ENCODE measurements around the gene RIMKLB. TPM values are rescaled to one million over a fixed set of nuclear protein-coding genes. Genes with fewer than 3 reads are reported as not detected.
"Not testable (repeated sequence)": the region's sequence is repeated elsewhere in the genome, so short reads cannot be mapped to it uniquely, and the experiment has no call there.

RIMKLB gene
- total RNA-seq, 1 donor = 15.1 TPM

DNA sequence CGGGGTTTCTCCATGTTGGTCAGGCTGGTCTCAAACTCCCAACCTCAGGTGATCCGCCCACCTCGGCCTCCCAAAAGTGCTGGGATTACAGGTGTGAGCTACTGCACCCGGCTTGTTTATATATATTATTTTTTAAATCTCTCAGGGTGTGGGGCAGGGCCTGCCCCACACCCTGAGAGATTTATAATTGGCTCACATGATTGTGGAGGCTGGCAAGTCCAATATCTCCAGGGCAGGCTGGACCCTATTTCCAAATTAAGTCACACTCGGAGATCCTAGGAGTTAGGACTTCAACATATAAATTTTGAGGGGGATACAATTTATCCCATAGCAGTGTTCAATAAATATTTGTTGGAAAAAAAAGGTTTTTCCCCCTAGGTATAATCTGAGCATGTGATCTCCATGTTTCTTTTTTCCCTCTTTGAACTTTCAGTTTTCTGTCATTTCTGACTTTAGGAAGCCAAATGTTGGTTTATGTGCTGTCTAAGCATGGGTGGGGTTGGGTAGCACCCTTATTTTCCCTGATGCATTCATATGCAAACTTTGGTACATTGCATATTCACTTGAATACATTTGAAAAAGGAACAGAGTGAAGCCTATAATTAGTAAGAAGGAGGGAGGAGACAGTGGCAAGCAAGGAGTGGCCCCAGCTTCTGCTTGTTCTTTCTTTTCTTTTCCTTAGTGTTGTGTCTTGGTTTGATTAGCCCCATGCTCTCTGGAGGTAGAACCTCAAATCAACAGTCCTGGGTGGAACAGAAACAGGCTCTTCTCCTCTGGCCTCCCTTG, 116.0 kb downstream of the RIMKLB start:
- DNase-seq (ENCODE audit: low read depth) = no peak
- H3K4me3 ChIP-seq (ENCODE audit: low read depth, low read length) = no peak overlapping the region
- TF ChIP-seq CTCF (IDR thresholded peaks at IDR 0.05; ENCODE audit: insufficient read depth, low read depth, low read length) = no peak

GRCh38 chr12:8816448-8817050, 118.8 kb downstream of the RIMKLB start:
- no peak for DNase-seq (ENCODE audit: low read depth)
- no peak overlapping the region for H3K4me3 ChIP-seq (ENCODE audit: low read depth, low read length)
- TF ChIP-seq CTCF (IDR thresholded peaks at IDR 0.05; ENCODE audit: insufficient read depth, low read depth, low read length) = no peak

- TF ChIP-seq CTCF (IDR thresholded peaks at IDR 0.05; ENCODE audit: insufficient read depth, low read depth, low read length) = no peak
- DNase-seq (ENCODE audit: low read depth) = no peak
- H3K4me3 ChIP-seq (ENCODE audit: low read depth, low read length) = no peak overlapping the region
Observed at GRCh38 chr12:8817856-8818255, 120.1 kb downstream of the RIMKLB start.

- no peak for TF ChIP-seq CTCF (IDR thresholded peaks at IDR 0.05; ENCODE audit: insufficient read depth, low read depth, low read length)
- no peak overlapping the region for H3K4me3 ChIP-seq (ENCODE audit: low read depth, low read length)
- DNase-seq (ENCODE audit: low read depth) = no peak
Observed at GRCh38 chr12:8818526-8818925, 120.7 kb downstream of the RIMKLB start.

GRCh38 chr12:8819666-8819980, 121.8 kb downstream of the RIMKLB start:
- no peak for TF ChIP-seq CTCF (IDR thresholded peaks at IDR 0.05; ENCODE audit: insufficient read depth, low read depth, low read length)
- DNase-seq (ENCODE audit: low read depth) = peak; percentile 10
- H3K4me3 ChIP-seq (ENCODE audit: low read depth, low read length) = no peak overlapping the region

GRCh38 chr12:8820676-8821407, 123.1 kb downstream of the RIMKLB start:
- H3K4me3 ChIP-seq (ENCODE audit: low read depth, low read length); DNase-seq (ENCODE audit: low read depth): not testable (repeated sequence)

DNA sequence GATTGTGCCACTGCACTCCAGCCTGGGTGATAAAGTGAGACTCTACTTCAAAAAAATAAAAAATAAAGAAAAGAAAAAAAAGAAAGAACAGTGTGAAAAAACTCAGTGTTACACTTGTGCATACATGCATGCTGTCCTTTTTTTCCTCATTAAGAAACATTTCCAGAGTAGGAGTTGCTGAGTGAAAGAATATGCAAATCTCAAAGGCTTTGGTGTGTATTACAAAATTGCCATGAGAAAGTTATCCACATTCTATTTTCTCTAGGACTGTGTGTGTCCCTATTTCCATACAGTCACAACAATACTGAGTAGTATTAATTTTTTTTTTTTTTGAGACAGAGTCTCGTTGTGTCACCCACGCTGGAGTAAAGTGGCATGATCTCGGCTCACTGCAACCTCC, 123.8 kb downstream of the RIMKLB start:
- no peak for TF ChIP-seq CTCF (IDR thresholded peaks at IDR 0.05; ENCODE audit: insufficient read depth, low read depth, low read length)
- DNase-seq (ENCODE audit: low read depth) = no peak
- no peak overlapping the region for H3K4me3 ChIP-seq (ENCODE audit: low read depth, low read length)
